Measurements from ENCODE around the gene RPL28.

RPL28 gene

DNA sequence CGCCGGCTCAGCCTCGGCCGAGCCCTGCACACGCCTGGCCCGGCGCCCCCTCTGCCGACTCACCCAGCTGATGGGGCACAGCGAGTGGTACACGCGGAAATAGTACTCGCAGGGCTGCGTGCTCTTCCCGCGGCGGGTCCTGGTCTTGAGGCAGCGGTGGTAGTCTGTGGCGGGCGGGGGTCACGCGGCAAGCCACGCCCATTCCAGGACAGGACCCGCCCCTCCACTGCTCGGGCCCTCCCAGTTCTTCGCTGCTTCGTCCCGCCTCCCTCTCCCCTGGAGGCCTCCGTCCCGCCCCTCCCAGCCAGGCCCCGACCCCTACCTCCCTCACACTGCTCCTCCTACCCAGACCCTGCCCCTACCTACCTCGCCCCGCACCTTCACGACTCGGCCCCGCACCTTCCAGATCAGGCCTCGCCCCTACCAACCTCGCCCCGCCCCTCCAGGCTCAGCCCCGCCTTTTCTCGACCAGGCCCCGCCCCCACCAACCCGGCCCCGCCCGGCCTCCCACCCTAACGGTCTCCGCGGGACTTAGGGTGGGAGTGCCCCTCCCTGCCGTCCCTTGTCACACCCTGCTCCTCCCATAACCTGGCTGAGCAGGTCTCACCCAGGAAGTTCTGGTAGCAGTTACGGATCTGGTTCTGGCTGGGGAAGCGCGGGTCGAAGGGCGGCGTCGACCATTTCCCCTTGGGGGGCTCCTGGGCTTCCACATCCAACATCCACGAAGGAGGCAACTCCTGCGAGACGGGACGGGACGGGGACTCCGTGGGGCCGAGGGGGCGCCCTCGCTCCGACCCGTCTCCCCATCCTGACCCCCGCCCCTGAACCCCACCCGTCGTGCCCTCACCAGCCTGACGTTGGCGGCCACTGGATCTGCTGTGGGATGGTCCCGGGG lies 31.7 kb upstream of the RPL28 start:
- DNase-seq, result peak; percentile 49 to 67

DNA sequence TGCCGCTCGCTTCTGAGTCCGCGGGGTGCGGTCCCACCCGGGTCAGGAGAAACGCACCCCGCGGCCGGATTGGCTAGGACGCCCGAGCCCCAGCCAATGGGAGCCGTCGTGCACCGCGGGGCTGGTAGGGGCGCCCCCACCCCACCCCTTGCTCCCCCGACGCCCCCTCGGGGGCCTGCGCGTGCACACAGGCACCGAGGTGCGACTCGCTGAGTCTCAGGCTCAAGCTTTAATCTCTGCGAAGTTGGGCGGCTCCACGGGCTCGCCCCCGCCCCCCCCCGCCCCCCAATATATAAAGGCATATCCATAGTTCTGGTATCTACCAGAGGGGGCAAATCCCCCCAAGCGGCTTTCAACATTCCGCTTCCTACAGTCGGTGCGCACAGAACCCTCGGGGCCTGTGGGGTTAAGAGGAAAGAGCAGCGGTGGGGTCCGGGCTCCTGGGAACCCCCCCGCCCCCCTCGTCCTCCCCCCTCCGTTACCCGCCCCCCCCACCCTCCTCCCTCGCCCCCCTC lies 31.0 kb upstream of the RPL28 start, which contains the start of gene COX6B2:
Gene COX6B2 (minus strand): TSS at position 22 of the 515 bp plus-strand sequence. CDS start 198 bp downstream, outside the sequence.
- no peak for DNase-seq

DNA sequence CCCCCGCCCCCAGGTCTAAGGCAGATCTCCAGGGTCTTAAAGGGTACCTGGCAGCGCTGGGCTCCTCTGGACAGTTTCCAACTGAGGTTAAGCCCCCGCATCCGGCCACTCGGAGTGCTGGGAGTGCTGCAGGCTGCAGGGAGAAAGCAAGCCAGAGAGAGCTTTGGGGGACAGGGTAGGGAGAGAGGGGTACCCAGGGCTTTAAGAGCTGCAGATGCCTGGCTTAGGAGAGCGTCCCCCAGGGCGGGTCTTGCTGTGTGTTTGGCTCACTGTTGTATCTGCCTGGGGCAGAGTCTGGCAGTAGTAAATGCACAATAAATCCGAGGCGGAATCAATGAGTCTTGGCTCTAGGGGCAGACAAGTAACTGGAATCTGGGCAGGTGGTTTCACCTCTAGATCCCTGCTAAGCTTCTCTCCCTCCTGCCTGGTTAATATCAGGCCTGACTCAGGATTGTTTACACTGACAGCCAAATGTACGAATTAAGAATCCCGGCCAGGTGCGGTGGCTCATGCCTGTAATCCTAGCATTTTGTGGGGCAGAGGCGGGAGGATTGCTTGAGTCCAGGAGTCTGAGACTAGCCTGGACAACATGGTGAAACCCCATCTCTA lies 30.4 kb upstream of the RPL28 start:
- no peak for DNase-seq

- no peak for DNase-seq
Observed at GRCh38 chr19:55358493-55358892, 27.2 kb upstream of the RPL28 start.

- DNase-seq, result no peak
Observed at GRCh38 chr19:55358943-55359908, 26.5 kb upstream of the RPL28 start.

DNA sequence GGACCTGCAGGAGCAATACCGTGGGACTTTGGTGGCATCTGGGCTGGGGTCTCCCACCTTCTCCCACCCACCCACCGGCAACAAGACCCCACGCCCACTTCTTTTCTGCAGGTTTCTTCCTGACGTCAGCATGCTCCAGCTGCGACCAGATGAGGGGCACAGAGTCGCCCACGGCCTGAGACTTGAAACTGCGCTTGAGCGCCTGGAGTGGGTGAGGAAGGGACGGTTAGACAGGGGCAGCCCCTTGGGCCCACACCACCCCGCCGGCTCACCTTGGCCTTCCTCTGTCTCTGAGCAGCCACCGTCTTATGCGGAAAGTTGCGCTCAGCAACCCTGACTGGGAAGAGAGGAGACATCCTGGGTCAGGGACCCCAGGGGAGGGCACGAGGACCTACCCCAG lies 24.8 kb upstream of the RPL28 start:
- no peak for DNase-seq

GRCh38 chr19:55362174-55362989 lies 23.4 kb upstream of the RPL28 start:
- no peak for DNase-seq

GRCh38 chr19:55362990-55363716 lies 22.6 kb upstream of the RPL28 start, which contains the start of gene GARIN5B:
TSS of gene GARIN5B (minus strand) at chr19:55363260. CDS start at chr19:55363066, 194 bp downstream.
- DNase-seq, result no peak

GRCh38 chr19:55365245-55365644 lies 20.5 kb upstream of the RPL28 start:
- DNase-seq, result no peak

DNA sequence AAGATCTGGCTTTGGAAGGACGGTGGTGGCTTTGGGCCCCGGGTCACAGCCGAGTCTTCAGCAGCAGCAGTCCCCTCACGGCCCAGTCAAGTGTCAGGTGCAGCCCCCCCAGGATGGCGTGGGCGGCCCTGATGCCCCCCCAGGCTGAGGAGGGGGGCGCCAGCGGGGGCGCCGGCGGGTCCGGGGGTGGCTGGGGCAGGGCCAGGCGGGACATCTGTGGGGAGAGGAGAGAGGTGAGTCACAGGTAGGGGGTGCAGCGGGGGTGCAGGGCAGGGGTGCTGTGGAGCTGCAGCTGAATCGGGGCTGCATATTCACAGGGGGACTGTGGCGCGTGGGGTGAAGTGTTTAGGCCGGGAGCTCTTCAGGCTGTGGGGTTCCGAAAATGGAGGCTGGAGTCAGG lies 19.8 kb upstream of the RPL28 start:
- no peak for DNase-seq

- DNase-seq, result no peak
Observed at GRCh38 chr19:55366790-55367189, 18.9 kb upstream of the RPL28 start.

- DNase-seq, result no peak
Observed at GRCh38 chr19:55368106-55368505, 17.6 kb upstream of the RPL28 start.

DNA sequence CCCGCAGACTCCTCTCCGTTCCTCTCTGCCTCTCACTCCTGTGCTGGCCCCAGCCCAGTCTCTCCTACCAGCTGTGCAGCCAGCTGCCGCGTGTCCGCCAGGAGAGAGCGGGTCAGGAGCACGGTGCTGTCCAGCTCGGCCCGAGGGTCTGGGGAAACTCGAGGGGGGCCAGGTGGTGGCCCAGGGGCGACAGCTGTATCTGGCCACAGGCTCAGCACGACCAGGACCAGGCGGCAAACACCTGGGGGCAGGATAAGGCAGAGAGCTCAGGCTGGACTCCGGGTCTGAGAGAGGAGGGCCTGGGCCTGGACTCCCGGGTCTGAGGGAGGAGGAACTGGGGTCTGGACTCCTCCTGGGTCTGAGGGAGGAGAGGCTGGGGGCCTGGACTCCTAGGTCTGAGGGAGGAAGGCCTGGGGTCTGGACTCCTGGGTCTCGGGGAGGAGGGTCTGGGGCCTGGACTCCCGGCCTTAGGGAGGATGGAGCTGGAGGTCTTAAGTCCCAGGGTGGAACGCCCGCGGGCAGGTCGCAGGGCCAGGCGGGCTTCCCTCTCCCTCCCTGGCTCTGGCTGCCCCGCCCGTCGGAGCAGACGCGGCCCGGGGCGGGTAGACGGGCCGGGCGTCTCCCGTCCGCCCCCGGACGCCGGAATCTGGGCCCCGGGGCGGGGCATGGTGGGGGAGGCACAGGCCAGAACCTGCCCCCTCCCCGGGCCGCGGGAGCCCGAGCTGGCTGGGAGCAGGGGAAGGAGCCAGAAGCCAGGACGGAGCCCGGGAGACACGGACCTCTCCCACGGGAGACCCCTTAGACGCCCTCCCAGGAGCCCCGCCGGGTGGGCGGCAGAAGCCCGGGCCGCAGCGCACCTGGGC lies 16.8 kb upstream of the RPL28 start:
- DNase-seq, result peak in 1 of 2 donors; percentile 19

DNA sequence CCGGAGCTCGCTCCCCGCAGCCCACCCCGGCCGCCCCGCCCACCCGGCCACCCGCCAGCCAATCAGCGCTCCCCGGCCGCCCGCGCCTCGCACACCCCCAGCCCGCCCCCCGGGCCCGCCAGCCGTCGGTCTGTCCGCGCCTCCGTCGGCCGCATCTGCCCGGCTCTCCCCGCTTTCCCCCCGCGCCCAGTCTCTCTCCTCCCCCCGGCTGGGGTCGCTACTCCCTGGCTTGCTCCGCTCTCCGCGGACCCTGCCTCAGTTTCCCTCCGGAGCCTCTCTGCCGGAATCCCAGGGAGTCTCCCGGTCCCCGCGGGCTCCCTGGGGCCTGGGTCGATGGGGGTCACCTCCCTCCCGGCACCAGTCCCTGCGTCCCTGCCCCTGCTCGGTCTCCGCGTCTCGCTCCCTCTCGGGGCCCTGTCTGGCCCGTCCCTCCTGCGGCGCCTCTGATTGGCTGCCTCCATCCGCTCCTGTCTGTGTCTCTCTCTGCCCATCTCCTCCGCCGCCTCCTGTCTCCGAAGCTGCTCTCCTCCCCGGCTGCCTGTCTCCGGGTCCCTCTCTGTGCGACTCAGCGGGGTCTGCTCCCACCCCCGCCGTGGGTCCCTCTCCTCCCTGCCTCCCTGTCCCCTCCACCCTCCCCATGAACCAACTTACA lies 16.0 kb upstream of the RPL28 start:
- DNase-seq, result peak; percentile 23 to 32

- DNase-seq, result no peak
Observed at GRCh38 chr19:55370305-55370988, 15.3 kb upstream of the RPL28 start, which contains the start of gene IL11. TSS of gene IL11 (minus strand) at chr19:55370463. CDS start at chr19:55370310, 153 bp downstream.

GRCh38 chr19:55372316-55373081 lies 13.2 kb upstream of the RPL28 start:
- DNase-seq, result no peak

- no peak for DNase-seq
Observed at GRCh38 chr19:55373306-55373992, 12.3 kb upstream of the RPL28 start.

All from activated CD4-positive, alpha-beta T cell treated with anti-CD3 and anti-CD28 coated beads for 4 hours (primary cell).